Stimulated activated CD4-positive, alpha-beta T cell treated with anti-CD3 and anti-CD28 coated beads, Interleukin-2, amount 100 ng/mL, for 24 hours (primary cell): ENCODE data around the gene HEMK1.
A peak's percentile ranks its signal among the peaks of the same experiment; 100 is the strongest.

ENCODE experiments used
- DNase-seq, 2 donors: peaks; one replicate each; pipeline ENCODE4 v3.0.0-alpha.2; 2020

HEMK1 gene

DNA sequence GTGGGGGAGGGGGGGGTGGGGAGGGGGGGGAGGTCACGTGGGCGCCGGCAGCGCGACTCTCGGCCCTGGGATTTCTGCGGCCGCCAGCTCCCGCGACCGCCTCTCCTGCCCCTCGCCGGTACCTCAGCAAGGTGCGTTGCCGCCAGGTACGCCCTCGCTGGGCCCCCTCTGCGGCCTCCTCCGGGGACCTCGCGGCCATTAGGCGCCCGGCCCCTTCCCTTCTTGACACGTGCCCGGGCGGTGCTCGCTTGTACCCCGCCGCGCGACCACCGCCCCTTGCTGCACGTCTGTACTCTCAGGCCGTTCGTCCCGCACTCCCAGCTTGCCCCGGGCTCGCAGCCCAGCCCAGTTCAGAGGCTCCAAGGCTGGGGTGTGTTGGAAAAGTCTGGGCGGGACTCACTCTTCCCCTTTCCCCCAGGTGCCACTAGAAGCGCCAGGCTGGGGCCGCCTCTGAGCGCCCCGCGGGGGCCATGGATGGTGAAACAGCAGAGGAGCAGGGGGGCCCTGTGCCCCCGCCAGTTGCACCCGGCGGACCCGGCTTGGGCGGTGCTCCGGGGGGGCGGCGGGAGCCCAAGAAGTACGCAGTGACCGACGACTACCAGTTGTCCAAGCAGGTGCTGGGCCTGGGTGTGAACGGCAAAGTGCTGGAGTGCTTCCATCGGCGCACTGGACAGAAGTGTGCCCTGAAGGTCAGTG, 47.9 kb downstream of the HEMK1 start, which contains the start of gene MAPKAPK3:
MAPKAPK3 (plus strand) TSS at position 56 of the 696 bp plus-strand sequence; CDS start at position 471, 415 bp downstream.
- DNase-seq: no peak

- peak in 1 of 2 donors; percentile 40 for DNase-seq
Measured at GRCh38 chr3:50617911-50618481, 48.7 kb downstream of the HEMK1 start.

GRCh38 chr3:50620420-50620819, 51.1 kb downstream of the HEMK1 start:
- DNase-seq: no peak

DNA sequence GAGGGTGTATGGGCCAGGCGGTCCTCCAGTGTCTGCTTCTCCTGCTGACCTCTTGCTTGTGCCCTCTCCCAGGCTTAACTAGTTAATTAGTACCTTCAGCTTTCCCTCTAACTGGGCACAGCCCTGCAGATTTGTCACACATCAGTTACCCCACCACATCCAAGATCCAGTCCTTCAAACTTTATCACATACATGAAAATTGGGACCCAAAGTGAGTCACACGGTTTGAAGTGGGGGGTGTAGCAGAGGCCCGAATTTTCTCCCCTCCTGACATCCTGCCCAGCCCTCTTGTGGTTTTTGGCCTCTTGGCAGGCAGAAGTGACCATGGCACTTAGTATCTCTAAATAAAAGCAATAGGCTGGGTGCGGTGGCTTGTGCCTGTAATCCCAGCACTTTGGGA, 51.5 kb downstream of the HEMK1 start:
- no peak for DNase-seq

DNA sequence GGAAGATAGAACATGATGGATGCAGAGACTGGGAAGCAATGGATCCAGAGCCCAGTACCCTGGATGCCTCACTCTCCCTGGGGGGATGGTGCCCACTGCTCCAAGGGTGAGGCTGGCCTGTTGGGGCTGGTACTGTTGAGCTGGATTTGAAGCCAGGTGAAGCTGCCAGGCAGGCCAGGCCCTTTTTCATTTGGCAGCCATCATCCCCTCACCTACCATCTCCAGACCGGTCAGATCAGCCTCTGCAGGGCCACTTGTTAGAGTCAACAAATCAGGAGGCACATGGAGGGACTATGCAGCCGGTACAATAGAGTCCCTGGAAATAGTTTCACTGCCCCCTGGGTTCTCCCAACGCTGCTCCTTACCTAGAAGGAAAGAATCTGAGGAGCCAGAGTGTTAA, 53.6 kb downstream of the HEMK1 start:
- no peak for DNase-seq

DNA sequence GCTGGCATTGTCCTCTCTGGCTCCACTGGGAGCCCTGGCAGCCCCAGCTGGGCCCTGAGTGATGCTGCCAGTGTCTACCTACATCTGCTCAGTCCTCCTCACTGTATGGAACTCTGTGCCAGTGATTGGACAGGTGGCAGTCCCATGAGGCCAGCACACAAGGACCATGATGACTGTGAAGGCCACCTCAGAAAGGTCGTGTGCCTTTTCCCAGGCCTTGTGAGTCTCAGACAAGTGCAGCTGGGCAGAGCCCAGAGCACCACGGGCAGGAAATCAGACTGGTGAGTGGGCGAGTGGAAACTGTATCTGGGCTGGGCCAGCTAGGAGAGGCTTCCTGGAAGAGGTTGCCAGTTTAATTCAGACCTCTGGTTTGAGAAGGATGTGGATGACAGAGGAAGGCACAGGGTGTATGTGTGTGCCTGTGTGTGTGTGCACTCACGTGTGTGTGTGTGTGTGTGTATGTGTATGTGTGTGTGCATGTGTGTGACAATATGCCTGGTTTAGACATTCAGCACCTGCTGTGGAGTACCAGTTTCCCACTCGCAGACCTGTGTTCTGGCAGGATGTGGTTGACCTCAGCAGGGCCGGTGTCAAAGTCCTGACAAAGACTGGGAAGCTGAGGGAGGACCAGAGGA, 54.6 kb downstream of the HEMK1 start:
- peak; percentile 45 to 70 for DNase-seq

DNA sequence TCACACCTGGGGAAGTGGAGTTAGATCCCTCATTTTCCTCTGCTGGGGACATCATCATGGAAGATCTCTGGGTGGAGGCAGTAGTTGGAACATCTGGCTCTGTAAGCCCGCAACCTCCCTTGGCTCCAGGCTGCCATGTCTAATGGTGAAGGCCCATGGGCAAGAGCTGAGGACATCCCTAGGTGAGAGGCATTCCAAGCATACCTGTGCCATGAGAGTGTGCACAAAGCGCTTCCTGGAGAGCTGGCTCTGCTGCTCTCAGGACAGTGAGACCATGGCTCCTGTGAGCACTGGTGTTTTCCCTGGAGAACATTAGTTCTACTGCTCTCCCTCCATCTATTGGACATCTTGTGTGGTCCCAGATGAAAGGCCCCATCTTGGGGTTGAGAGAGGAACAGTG, 55.3 kb downstream of the HEMK1 start:
- DNase-seq: no peak

DNA sequence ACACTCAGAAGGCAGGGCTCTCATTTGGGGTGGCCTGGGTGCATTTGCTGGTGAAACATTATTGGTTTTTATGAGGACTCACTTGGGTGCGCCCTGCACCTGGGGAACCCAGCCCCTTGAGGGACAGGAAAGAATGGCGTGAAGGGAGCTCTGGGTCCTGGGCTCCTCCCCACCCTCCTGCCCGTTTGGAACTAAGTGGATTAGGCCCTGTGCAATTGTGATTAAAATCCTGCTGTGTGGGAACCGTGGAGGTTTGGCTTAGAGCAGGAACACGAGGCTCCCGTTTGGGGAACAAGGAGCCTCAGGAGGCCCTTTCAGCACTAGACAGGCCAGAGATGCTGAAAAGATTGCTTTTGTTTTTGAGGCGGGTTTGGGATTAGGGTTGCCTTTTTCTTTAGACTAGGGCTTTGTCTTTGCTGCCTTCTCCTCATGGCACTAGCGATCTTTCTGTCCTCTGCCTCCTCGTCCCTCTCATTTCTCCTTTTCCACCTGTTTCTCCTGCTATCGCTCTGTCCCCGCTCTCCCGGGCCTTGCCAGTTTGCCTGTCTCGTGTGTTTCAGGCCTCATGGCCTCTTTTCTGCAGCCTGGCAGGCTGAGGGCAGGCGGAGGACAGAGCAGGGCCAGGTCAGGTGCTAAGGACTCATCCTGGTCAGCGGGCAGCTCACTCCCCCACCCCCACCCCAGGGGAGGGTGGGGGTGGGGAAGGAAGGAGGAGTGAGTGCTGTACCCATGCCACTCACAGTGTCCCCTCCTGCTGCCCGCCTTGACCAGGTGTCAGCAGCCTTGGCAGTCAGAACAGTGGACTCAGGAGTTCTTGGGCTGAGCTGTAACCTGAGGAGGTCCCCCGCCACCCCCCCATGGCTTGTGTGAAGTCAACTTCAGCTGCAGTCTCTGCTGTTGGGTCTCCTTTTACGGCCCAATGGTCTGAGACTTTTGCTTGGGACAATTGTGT, 56.2 kb downstream of the HEMK1 start:
- DNase-seq: no peak

- DNase-seq: no peak
Measured at GRCh38 chr3:50626401-50626800, 57.1 kb downstream of the HEMK1 start.

DNA sequence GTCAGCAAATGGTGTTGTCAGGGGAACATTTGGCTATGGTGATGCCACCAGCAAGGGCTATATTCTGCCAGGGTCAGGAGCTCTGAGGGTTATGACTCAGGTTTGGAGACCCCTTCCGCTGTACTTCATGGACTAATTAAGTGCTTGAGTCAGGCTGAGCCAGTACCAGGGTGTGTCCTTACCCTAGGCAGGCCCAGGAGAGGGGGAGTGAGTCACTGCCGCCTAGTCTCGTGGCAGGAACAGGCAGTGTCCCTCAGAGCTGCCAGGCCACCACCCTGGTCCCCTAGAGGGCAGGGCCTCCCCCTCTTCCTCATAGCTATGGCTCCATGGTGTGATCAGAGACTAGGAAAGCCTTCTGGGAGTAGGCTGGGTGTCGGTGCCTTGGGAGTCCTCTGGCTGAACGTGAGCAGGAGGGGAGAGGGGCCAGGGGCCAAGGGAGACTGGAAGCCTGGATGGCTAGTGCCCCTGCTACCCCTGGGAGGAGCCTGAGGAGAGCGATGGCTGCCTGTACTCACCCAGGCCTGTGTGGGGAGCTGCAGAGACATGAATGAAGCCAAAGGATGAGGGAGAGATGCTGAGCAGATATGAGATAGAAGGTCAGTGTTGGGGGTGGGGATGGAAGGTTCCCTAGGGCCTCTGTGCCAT, 58.2 kb downstream of the HEMK1 start:
- peak in 1 of 2 donors; percentile 33 for DNase-seq

DNA sequence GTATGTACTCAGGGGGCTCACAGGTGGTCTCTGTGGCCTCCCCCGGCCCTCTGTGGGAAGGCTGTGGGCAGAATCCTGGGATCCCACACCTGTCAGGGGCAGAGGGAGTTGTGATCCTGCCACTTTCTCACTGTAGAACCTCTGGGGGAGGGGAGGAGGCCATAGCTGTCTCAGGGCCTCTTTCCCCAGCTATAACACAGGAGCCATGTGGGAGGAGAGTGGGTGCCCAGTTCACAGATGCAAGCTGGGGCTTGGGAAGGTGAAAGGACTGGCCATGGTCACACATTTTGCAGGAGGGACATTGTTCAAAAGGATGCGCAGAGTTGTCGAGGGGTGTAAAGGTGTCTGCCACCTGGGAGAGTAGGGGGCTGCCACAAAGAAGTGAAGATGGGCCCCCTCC, 59.3 kb downstream of the HEMK1 start:
- no peak for DNase-seq

GRCh38 chr3:50630394-50630793, 61.1 kb downstream of the HEMK1 start:
- no peak for DNase-seq

GRCh38 chr3:50630877-50631276, 61.6 kb downstream of the HEMK1 start:
- no peak for DNase-seq

DNA sequence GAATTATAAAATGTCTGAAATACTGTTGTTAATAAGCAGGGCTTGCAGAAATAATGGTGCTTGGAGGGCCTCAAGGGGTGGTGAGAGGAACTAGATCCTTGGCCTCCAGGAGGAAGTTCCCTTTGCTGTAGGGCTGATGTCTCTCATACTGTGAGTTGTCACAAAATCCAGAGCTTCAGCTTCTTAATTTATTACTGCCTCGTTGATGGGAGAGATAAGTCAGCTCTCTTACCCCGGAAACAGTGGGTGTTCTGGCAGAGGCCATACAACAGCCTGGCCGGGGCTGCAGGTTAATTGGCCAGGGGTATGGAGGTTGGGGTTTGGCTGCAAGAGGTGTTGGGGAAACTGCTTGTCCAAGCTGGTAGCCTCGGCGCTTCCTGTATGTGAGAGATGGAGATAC, 63.1 kb downstream of the HEMK1 start:
- no peak for DNase-seq

DNA sequence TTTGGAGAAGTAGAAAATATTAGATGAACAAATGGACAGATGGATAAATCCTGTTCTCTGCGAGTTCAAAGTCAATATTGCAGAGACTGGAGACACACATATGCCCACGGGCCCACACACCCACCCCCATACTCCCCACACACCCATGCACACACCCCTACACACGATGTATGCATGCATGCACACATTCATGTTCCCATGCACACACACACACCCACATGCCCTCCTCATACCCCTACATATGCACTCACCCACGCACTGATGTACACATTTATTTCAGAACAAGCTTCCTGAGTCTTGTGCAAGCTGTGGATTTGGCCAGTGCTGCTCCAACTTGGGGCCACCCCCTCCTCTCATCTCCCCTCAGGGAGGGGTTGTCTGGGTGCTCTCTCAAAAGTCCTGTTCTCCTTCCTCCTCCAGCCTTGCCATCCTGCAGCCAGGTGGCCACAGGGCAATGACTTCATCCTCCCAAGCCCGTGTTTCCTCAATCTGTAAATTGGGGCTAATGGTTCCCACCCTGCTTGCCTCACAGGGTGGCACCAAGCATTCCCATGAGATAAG, 64.0 kb downstream of the HEMK1 start:
- no peak for DNase-seq

DNA sequence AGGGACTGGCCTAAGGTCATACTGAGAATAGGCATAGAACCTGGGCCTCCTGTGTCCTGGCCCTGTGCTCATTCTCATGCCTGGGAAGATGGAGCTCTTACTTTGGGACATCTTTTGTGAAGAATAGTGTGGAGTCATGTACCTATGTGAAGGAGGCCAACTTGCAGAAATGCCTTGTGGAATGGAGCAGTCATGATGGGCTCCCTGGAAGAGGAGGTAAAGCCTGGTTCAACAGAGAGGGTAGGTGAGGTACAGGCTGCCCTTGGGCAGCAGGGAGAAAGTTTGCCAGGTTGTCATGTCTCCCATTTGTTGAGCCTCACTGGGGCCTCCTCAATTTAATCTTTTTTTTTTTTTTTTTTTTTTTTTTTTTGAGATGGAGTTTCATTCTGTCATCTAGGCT, 65.7 kb downstream of the HEMK1 start:
- no peak for DNase-seq

- no peak for DNase-seq
Measured at GRCh38 chr3:50637011-50637410, 67.7 kb downstream of the HEMK1 start.

GRCh38 chr3:50637945-50638344, 68.6 kb downstream of the HEMK1 start:
- no peak for DNase-seq

DNA sequence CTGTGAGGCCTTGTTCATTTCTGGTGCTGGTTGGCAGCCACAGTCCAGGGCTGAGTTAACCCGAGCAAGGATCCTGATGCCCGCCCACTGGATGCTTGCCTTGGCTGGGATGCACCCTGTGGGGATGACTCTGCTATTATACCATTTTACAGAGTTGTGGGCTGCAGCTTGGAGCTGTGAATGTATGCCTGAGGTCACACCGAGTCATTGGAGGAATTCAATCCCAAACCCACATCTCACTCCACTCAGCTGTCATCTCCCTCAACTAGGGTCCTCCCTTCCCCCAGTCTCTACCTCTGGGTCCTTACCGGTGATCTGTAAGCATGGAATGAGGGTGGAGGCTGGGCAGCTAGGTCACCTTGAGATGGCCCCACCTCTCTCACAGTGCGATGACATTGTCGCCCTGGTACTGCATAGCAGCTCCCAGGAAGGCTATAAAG, 69.8 kb downstream of the HEMK1 start:
- DNase-seq: no peak

DNA sequence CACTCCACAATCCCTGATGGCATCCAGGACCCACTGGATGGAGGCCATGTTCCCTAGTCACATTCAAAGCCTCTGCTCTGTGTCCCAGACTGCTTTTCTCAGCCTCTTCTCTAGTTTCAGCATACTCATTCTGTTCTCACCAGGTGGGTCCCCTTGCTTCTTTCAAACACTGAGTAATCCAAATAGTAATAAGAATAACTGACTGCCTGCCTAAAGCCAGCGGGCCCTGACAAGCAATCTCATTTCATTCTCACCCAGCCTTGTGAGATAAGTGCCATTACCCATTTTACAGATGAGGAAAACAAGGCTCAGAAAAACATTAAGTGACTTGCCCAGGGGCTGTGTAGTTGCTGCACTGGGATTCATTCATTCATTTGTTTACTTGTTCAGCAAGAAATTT, 73.1 kb downstream of the HEMK1 start:
- no peak for DNase-seq

DNA sequence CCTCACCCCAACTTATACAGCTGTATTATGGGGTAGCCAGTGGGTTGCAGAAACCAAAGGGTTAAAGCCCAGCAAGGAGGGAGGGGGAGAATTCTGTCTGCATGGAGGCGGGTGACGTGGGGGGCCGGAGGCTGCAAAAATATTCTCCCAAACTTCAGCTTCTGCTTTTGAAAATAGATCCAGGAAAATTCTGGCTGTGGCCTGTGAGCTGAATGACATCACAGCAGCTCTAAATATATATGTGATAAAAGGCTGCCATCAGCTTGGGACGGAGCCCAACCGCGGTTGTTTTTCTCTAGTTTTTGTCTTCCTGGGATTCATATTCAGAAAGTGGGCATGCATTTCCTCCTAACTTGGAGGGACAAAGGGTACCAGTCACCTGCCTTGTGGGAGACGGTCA, 75.2 kb downstream of the HEMK1 start:
- no peak for DNase-seq

- no peak for DNase-seq
Measured at GRCh38 chr3:50645378-50645777, 76.1 kb downstream of the HEMK1 start.
